Uterus (tissue), 4 donors: ENCODE data around the gene STATH. TPM values are rescaled to one million over a fixed set of nuclear protein-coding genes. Genes with fewer than 3 reads are reported as not detected.

Source experiments
- DNase-seq, 2 donors: peaks; one replicate each; pipeline ENCODE4 v3.0.0-alpha.2; 2019 to 2020
- H3K27ac ChIP-seq, 2 donors: fragments of 200-600 bp; sonication (generic); 1 replicate in 1 of 2; 2 replicates in 1 of 2; pipeline ENCODE4 v1.5.1; 2016 to 2018
- H3K27me3 ChIP-seq, 2 donors: fragments of 200-600 bp; sonication (generic); one replicate each; pipeline ENCODE4 v1.5.1; 2018 to 2019; ENCODE audit warnings: control low read depth in 1 of 2
- H3K36me3 ChIP-seq, 2 donors: fragments of 200-600 bp; sonication (generic); one replicate each; pipeline ENCODE4 v1.5.1; 2019; ENCODE audit warnings: control low read depth in 1 of 2
- H3K4me1 ChIP-seq, 2 donors: fragments of 200-600 bp; sonication (generic); one replicate each; pipeline ENCODE4 v1.5.1; 2018 to 2019; ENCODE audit warnings: control low read depth in 1 of 2
- H3K4me3 ChIP-seq, 2 donors: fragments of 200-600 bp; sonication (generic); 1 replicate in 1 of 2; 2 replicates in 1 of 2; pipeline ENCODE4 v1.5.1; 2018 to 2019; ENCODE audit warnings: mild to moderate bottlenecking in 1 of 2
- H3K9me3 ChIP-seq, 2 donors: fragments of 200-600 bp; sonication (generic); one replicate each; pipeline ENCODE4 v1.5.1; 2019; ENCODE audit warnings: control low read depth in 1 of 2
- CTCF ChIP-seq, 4 experiments: fragments of 200-600 bp in 2 of 4; fragments of 450-650 bp in 2 of 4; sonication (generic) in 2 of 4; IDR thresholded peaks; one replicate each; pipeline ENCODE4 v1.5.1; 2016 to 2019; ENCODE audit warnings: antibody characterized with exemption in 4 of 4, mild to moderate bottlenecking in 2 of 4, moderate library complexity in 1 of 4
- POLR2A ChIP-seq, 2 donors: fragments of 450-650 bp; IDR thresholded peaks; one replicate each; pipeline ENCODE4 v1.6.1; 2016; ENCODE audit warnings: antibody characterized with exemption in 2 of 2, mild to moderate bottlenecking in 1 of 2, moderate library complexity in 1 of 2
- intact Hi-C: fragments of 100-400 bp; cut with DNase I; formaldehyde crosslinking; loops from one replicate; pipeline ENCODE4 v1.15.1; 2023; ENCODE audit warnings: low total_unique reads
- total RNA-seq, 4 donors: library from RNA; depleted of rRNA in 3 of 4; stranded (reverse); fragments of >200 nt in 3 of 4; gene quantifications; one replicate each; pipeline versions ENCODE4 v1.1.0 to v1.2.4, GENCODE V29; 2014 to 2023
- donor health status: DM: yes; HTN: yes; CAD: no.

Gene STATH
- total RNA-seq, result not detected

GRCh38 chr4:69995526-69996016 is at the start of gene STATH:
Gene STATH, plus strand, starts transcription at chr4:69995966. Its CDS starts 2,472 bp downstream, at chr4:69998438.
- no peaks in the 10 kb centered on the region for H3K27me3 ChIP-seq
- TF ChIP-seq POLR2A (IDR thresholded peaks at IDR 0.05), result no peak
- no peak for TF ChIP-seq CTCF (IDR thresholded peaks at IDR 0.05)
- peaks cover 0 to 3% of the 10 kb centered on the region in 2 donors for H3K36me3 ChIP-seq
- no peak within 1 kb of the TSS for H3K27ac ChIP-seq
- no peaks in the 10 kb centered on the region for H3K4me1 ChIP-seq
- DNase-seq, result no peak
- no peaks in the 10 kb centered on the region for H3K9me3 ChIP-seq
- intact Hi-C loops, result no loop called here
- no peak within 1 kb of the TSS for H3K4me3 ChIP-seq

GRCh38 chr4:69951602-69952001 is 44.2 kb upstream of the STATH start:
- no peak for TF ChIP-seq CTCF (IDR thresholded peaks at IDR 0.05)
- TF ChIP-seq POLR2A (IDR thresholded peaks at IDR 0.05), result no peak
- H3K36me3 ChIP-seq, result no peaks in the 10 kb centered on the region
- no peak overlapping the region for H3K4me3 ChIP-seq
- no peak for DNase-seq
- intact Hi-C loops, result no loop called here
- H3K27me3 ChIP-seq, result no peaks in the 10 kb centered on the region
- H3K27ac ChIP-seq, result no peak overlapping the region
- no peaks in the 10 kb centered on the region for H3K9me3 ChIP-seq
- H3K4me1 ChIP-seq, result no peaks in the 10 kb centered on the region

- Histone ChIP-seq H3K27me3 (no peaks in the 10 kb centered on the region), H3K4me3 (no peak overlapping the region), H3K36me3 (no peaks in the 10 kb centered on the region), H3K9me3 (no peaks in the 10 kb centered on the region), H3K27ac (no peak overlapping the region), H3K4me1 (no peaks in the 10 kb centered on the region)
- DNase-seq, result no peak
- intact Hi-C loops, result no loop called here
- no peak for TF ChIP-seq POLR2A (IDR thresholded peaks at IDR 0.05)
- no peak for TF ChIP-seq CTCF (IDR thresholded peaks at IDR 0.05)
Measured at GRCh38 chr4:69957209-69957608, 38.6 kb upstream of the STATH start.

GRCh38 chr4:69965628-69966027 is 30.1 kb upstream of the STATH start, which contains the start of gene CSN2:
Gene CSN2, minus strand, starts transcription at chr4:69965728. Its CDS starts 4,733 bp downstream, at chr4:69960995.
- H3K9me3 ChIP-seq, result no peaks in the 10 kb centered on the region
- H3K36me3 ChIP-seq, result no peaks in the 10 kb centered on the region
- no peak within 1 kb of the TSS for H3K4me3 ChIP-seq
- H3K4me1 ChIP-seq, result no peaks in the 10 kb centered on the region
- DNase-seq, result no peak
- TF ChIP-seq POLR2A (IDR thresholded peaks at IDR 0.05) (no peak), CTCF (IDR thresholded peaks at IDR 0.05) (no peak)
- H3K27ac ChIP-seq, result no peak within 1 kb of the TSS
- H3K27me3 ChIP-seq, result no peaks in the 10 kb centered on the region
- intact Hi-C loops, result no loop called here

- no peak overlapping the region for H3K4me3 ChIP-seq
- intact Hi-C loops, result no loop called here
- TF ChIP-seq POLR2A (IDR thresholded peaks at IDR 0.05) (no peak), CTCF (IDR thresholded peaks at IDR 0.05) (no peak)
- DNase-seq, result no peak
- H3K27ac ChIP-seq, result no peak overlapping the region
- H3K9me3 ChIP-seq, result no peaks in the 10 kb centered on the region
- H3K36me3 ChIP-seq, result no peaks in the 10 kb centered on the region
- H3K27me3 ChIP-seq, result no peaks in the 10 kb centered on the region
- H3K4me1 ChIP-seq, result no peaks in the 10 kb centered on the region
Measured at GRCh38 chr4:69970071-69970470, 25.7 kb upstream of the STATH start.
